Heart left ventricle (tissue), 13 donors: Measurements from ENCODE around the gene TPM3.
"Not testable (repeated sequence)": the region's sequence is repeated elsewhere in the genome, so short reads cannot be mapped to it uniquely, and the experiment has no call there.

Experiments
- CTCF ChIP-seq, 12 donors: fragments of 200-600 bp; sonication (generic) in 4 of 12; IDR thresholded peaks; one replicate each; pipeline versions ENCODE4 v1.5.0 to v1.8.0; 2018 to 2022; ENCODE audit warnings: antibody characterized with exemption in 12 of 12, mild to moderate bottlenecking in 5 of 12
- POLR2A ChIP-seq, 2 donors: fragments of 450-650 bp; IDR thresholded peaks; one replicate each; pipeline ENCODE4 v1.6.1; 2017; ENCODE audit warnings: antibody characterized with exemption in 2 of 2, mild to moderate bottlenecking in 2 of 2, moderate library complexity in 2 of 2
- donor health status: ischemic (EF 13 %, LVEDD 7.1; RV severe dilation, severe dysfunction).
- donor health status: DM: no; HTN: yes; CAD: no.
- donor health status: DM: no; HTN: no; CAD: no.
- donor health status: ischemic (EF 25% LVEDD 6.9; RV normal size, moderate dysfunction).
- donor health status: ischemic (EF 25% LVEDD 5.7; RV mildly dilated, moderate dysfunction).
- donor health status: ischemic (EF 35%, LVEDD 5.7; RV mildly dilated, moderate dysfunction).
- donor health status: nonischemic (EF 11% LVEDD 7.7; RV severe dilation, severe dysfunction).
- donor health status: DM: yes; HTN: yes; CAD: no.
- donor health status: PGD.
- donor health status: ischemic (EF 29% LVEDD 5.4; RV normal size, mild dysfunction).
- donor health status: nonischemic (EF 23%, LVEDD 6.1; RV moderate dilation, normal function).

GRCh38 chr1:154123205-154123604, 68.7 kb downstream of the TPM3 start:
- not testable (repeated sequence) for TF ChIP-seq CTCF, POLR2A (IDR thresholded peaks at IDR 0.05)
